ENCODE results near the gene DNAJC10.

DNAJC10 gene

GRCh38 chr2:182826496-182826895 lies 110.4 kb downstream of the DNAJC10 start:
- TF ChIP-seq CTCF (IDR thresholded peaks at IDR 0.05; ENCODE audit: low read length) = no peak
- H4K20me1 ChIP-seq (ENCODE audit: insufficient read depth, low read length) = no peaks in the 10 kb centered on the region
- H3K4me3 ChIP-seq (ENCODE audit: low read depth, low read length, poor library complexity, severe bottlenecking) = no peak overlapping the region
- H3K79me2 ChIP-seq (ENCODE audit: insufficient read depth, low read length) = no peaks in the 10 kb centered on the region
- no peak overlapping the region for H3K27ac ChIP-seq (ENCODE audit: low read depth, low read length, poor library complexity, severe bottlenecking)
- no peaks in the 10 kb centered on the region for H3K36me3 ChIP-seq (ENCODE audit: insufficient read depth, low read length)
- H3K9me3 ChIP-seq (ENCODE audit: low read length) = no peaks in the 10 kb centered on the region
- H3K4me2 ChIP-seq (ENCODE audit: low read length) = no peak overlapping the region
- no peak overlapping the region for H3K9ac ChIP-seq (ENCODE audit: low read length)
- H3K9me2 ChIP-seq (ENCODE audit: low read depth, low read length) = no peaks in the 10 kb centered on the region
- no peaks in the 10 kb centered on the region for H3F3A ChIP-seq (ENCODE audit: insufficient read depth, low read length)
- no peak overlapping the region for H2AFZ ChIP-seq (ENCODE audit: low read length)
- no peaks in the 10 kb centered on the region for H3K4me1 ChIP-seq (ENCODE audit: insufficient read depth, low read length, severe bottlenecking)
- H3K27me3 ChIP-seq (ENCODE audit: insufficient read depth, low read length) = no peaks in the 10 kb centered on the region

- Histone ChIP-seq H3K27me3 (ENCODE audit: insufficient read depth, low read length) (no peaks in the 10 kb centered on the region), H3K4me3 (ENCODE audit: low read depth, low read length, poor library complexity, severe bottlenecking) (no peak overlapping the region), H3K9ac (ENCODE audit: low read length) (no peak overlapping the region), H3F3A (ENCODE audit: insufficient read depth, low read length) (no peaks in the 10 kb centered on the region), H3K27ac (ENCODE audit: low read depth, low read length, poor library complexity, severe bottlenecking) (no peak overlapping the region), H3K36me3 (ENCODE audit: insufficient read depth, low read length) (no peaks in the 10 kb centered on the region), H3K79me2 (ENCODE audit: insufficient read depth, low read length) (no peaks in the 10 kb centered on the region), H2AFZ (ENCODE audit: low read length) (no peak overlapping the region), H3K9me3 (ENCODE audit: low read length) (no peaks in the 10 kb centered on the region), H3K4me2 (ENCODE audit: low read length) (no peak overlapping the region), H3K4me1 (ENCODE audit: insufficient read depth, low read length, severe bottlenecking) (no peaks in the 10 kb centered on the region), H4K20me1 (ENCODE audit: insufficient read depth, low read length) (no peaks in the 10 kb centered on the region), H3K9me2 (ENCODE audit: low read depth, low read length) (no peaks in the 10 kb centered on the region)
- TF ChIP-seq EZH2 (IDR thresholded peaks at IDR 0.05; ENCODE audit: borderline replicate concordance, low read length) (no peak), CTCF (IDR thresholded peaks at IDR 0.05; ENCODE audit: low read length) (no peak)
Measured at GRCh38 chr2:182827182-182827879, 111.3 kb downstream of the DNAJC10 start.

GRCh38 chr2:182831101-182831500 lies 115.0 kb downstream of the DNAJC10 start:
- H3K9me2 ChIP-seq (ENCODE audit: low read depth, low read length) = no peaks in the 10 kb centered on the region
- no peaks in the 10 kb centered on the region for H3K27me3 ChIP-seq (ENCODE audit: insufficient read depth, low read length)
- TF ChIP-seq EZH2 (IDR thresholded peaks at IDR 0.05; ENCODE audit: borderline replicate concordance, low read length) = no peak
- TF ChIP-seq CTCF (IDR thresholded peaks at IDR 0.05; ENCODE audit: low read length) = no peak
- no peak overlapping the region for H3K4me2 ChIP-seq (ENCODE audit: low read length)
- no peaks in the 10 kb centered on the region for H3K4me1 ChIP-seq (ENCODE audit: insufficient read depth, low read length, severe bottlenecking)
- no peak overlapping the region for H2AFZ ChIP-seq (ENCODE audit: low read length)
- H4K20me1 ChIP-seq (ENCODE audit: insufficient read depth, low read length) = no peaks in the 10 kb centered on the region
- no peak overlapping the region for H3K4me3 ChIP-seq (ENCODE audit: low read depth, low read length, poor library complexity, severe bottlenecking)
- H3K79me2 ChIP-seq (ENCODE audit: insufficient read depth, low read length) = no peaks in the 10 kb centered on the region
- no peak overlapping the region for H3K27ac ChIP-seq (ENCODE audit: low read depth, low read length, poor library complexity, severe bottlenecking)
- no peaks in the 10 kb centered on the region for H3F3A ChIP-seq (ENCODE audit: insufficient read depth, low read length)
- no peak overlapping the region for H3K9ac ChIP-seq (ENCODE audit: low read length)
- H3K9me3 ChIP-seq (ENCODE audit: low read length) = no peaks in the 10 kb centered on the region
- H3K36me3 ChIP-seq (ENCODE audit: insufficient read depth, low read length) = no peaks in the 10 kb centered on the region

All from OCI-LY1 (cell line).